Pulmonary artery endothelial cell (primary cell): Measurements from ENCODE around the gene SEPTIN8. TPM values are rescaled to one million over a fixed set of nuclear protein-coding genes. Genes with fewer than 3 reads are reported as not detected.

ENCODE experiments used
- DNase-seq: peaks from one replicate; pipeline ENCODE4 v3.0.0-alpha.2; 2011; ENCODE audit warnings: low read depth, low spot score
- total RNA-seq: library from RNA; depleted of rRNA; stranded (reverse); fragments of >200 nt; gene quantifications from 2 replicates; pipeline ENCODE4 v1.2.3, GENCODE V29; 2014

SEPTIN8 gene
- total RNA-seq, result 55.6 and 88.8 TPM in 2 replicates

GRCh38 chr5:132777209-132778069 lies at the start of gene SEPTIN8:
Gene SEPTIN8, minus strand, starts transcription at chr5:132777239. Its CDS starts 102 bp downstream, at chr5:132777137.
- DNase-seq, result no peak

- DNase-seq, result no peak
Measured at GRCh38 chr5:132826424-132827082, 49.5 kb upstream of the SEPTIN8 start.

GRCh38 chr5:132825834-132826391 lies 48.9 kb upstream of the SEPTIN8 start:
- no peak for DNase-seq

GRCh38 chr5:132825033-132825833 lies 48.2 kb upstream of the SEPTIN8 start:
- DNase-seq, result no peak

GRCh38 chr5:132824426-132824825 lies 47.4 kb upstream of the SEPTIN8 start:
- DNase-seq, result no peak

- no peak for DNase-seq
Measured at GRCh38 chr5:132823481-132824050, 46.5 kb upstream of the SEPTIN8 start.

GRCh38 chr5:132822650-132823480 lies 45.8 kb upstream of the SEPTIN8 start:
- no peak for DNase-seq

- DNase-seq, result no peak
Measured at GRCh38 chr5:132821791-132822190, 44.8 kb upstream of the SEPTIN8 start.

- DNase-seq, result no peak
Measured at GRCh38 chr5:132821350-132821749, 44.3 kb upstream of the SEPTIN8 start.

- DNase-seq, result peak; percentile 69
Measured at GRCh38 chr5:132820162-132820754, 43.2 kb upstream of the SEPTIN8 start.

GRCh38 chr5:132819468-132819867 lies 42.4 kb upstream of the SEPTIN8 start:
- no peak for DNase-seq

GRCh38 chr5:132817011-132817410 lies 40.0 kb upstream of the SEPTIN8 start:
- no peak for DNase-seq

- no peak for DNase-seq
Measured at GRCh38 chr5:132816554-132816953, 39.5 kb upstream of the SEPTIN8 start.

GRCh38 chr5:132816083-132816482 lies 39.0 kb upstream of the SEPTIN8 start:
- no peak for DNase-seq

- no peak for DNase-seq
Measured at GRCh38 chr5:132815454-132815853, 38.4 kb upstream of the SEPTIN8 start.

- no peak for DNase-seq
Measured at GRCh38 chr5:132814503-132815294, 37.7 kb upstream of the SEPTIN8 start.

GRCh38 chr5:132813599-132814502 lies 36.8 kb upstream of the SEPTIN8 start:
- DNase-seq, result no peak
